Upper lobe of right lung (tissue), 1 donor: ENCODE data around the gene PLAAT2. TPM values are rescaled to one million over a fixed set of nuclear protein-coding genes. Genes with fewer than 3 reads are reported as not detected.

Experiments used
- ATAC-seq: fragments of 200-7000 bp; cut with Tn5 transposase; one replicate; pipeline ENCODE4 v1.9.1; 2020; ENCODE audit warnings: mild to moderate bottlenecking, moderate library complexity
- DNase-seq: peaks from one replicate; pipeline ENCODE4 v3.0.0-alpha.2; 2020
- H3K27ac ChIP-seq: fragments of 200-600 bp; one replicate; pipeline ENCODE4 v1.8.0; 2022
- H3K27me3 ChIP-seq: fragments of 200-600 bp; one replicate; pipeline ENCODE4 v1.8.0; 2022; ENCODE audit warnings: mild to moderate bottlenecking
- H3K36me3 ChIP-seq: fragments of 200-600 bp; one replicate; pipeline ENCODE4 v1.8.0; 2022
- H3K4me1 ChIP-seq: fragments of 200-600 bp; one replicate; pipeline ENCODE4 v1.8.0; 2022
- H3K4me3 ChIP-seq: fragments of 200-600 bp; one replicate; pipeline ENCODE4 v1.8.0; 2022; ENCODE audit warnings: mild to moderate bottlenecking
- H3K9me3 ChIP-seq: fragments of 200-600 bp; one replicate; pipeline ENCODE4 v1.8.0; 2022
- intact Hi-C: fragments of 100-400 bp; cut with DNase I; formaldehyde crosslinking; loops from one replicate; pipeline ENCODE4 v1.11.0; 2022
- total RNA-seq: library from RNA; stranded (reverse); fragmentation: NEBNext Ultra II Directional; extraction: Animal tissue kit (Norgen Biotek cat#: 25700); gene quantifications from one replicate; pipeline ENCODE4 v1.2.1, GENCODE V29; 2021
- TF ChIP-seq, protein P1 (sequence below): fragments of 200-600 bp; IDR thresholded peaks from one replicate; pipeline ENCODE4 v1.8.0; 2022; ENCODE audit warnings: antibody characterized with exemption
- donor health status: DM: no; HTN: yes; CAD: no; lungs with severe emphysema.

PLAAT2 gene
- total RNA-seq, 1 donor from 2014 or later: 4.2 TPM

DNA sequence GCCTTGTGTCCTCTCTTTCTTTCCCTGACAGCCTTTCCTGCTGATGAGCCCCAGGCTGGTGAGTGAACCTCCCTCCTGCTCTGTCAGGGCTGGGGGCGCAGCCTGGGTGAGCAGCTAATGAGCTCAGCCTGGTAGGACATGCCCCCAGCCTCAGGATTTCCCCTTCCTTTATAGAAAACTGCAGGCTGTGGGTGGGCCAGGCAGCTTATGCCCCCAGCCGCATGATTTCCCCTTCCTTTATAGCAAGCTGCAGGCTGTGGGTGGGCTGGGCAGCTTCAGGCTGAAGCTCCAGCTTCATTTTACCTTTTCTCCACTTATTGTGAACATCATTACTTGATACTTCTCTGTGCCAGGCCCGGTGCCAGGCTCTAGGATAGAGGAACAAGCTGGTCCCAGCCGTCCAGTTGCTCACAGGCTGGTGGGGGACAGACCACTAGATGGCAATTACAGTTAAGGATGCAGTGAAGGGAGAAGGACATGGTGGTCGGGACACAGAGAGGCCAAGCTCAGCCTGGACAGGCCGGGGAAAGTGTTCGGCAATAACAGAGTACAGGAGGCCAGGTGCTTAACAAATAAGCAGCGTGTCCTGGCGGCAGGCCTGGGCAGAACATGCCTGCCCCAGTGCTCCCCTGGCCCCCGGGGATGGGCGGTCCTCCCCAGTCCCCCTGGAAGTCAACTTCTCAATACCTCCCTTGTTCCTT is 52.0 kb downstream of the PLAAT2 start:
- TF ChIP-seq, protein P1, sequence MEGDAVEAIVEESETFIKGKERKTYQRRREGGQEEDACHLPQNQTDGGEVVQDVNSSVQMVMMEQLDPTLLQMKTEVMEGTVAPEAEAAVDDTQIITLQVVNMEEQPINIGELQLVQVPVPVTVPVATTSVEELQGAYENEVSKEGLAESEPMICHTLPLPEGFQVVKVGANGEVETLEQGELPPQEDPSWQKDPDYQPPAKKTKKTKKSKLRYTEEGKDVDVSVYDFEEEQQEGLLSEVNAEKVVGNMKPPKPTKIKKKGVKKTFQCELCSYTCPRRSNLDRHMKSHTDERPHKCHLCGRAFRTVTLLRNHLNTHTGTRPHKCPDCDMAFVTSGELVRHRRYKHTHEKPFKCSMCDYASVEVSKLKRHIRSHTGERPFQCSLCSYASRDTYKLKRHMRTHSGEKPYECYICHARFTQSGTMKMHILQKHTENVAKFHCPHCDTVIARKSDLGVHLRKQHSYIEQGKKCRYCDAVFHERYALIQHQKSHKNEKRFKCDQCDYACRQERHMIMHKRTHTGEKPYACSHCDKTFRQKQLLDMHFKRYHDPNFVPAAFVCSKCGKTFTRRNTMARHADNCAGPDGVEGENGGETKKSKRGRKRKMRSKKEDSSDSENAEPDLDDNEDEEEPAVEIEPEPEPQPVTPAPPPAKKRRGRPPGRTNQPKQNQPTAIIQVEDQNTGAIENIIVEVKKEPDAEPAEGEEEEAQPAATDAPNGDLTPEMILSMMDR: no peak
- H3K27ac ChIP-seq: no peak overlapping the region
- no peak for DNase-seq
- H3K4me1 ChIP-seq: peaks cover 8% of the 10 kb centered on the region
- no peaks in the 10 kb centered on the region for H3K27me3 ChIP-seq
- ATAC-seq: no peak
- H3K36me3 ChIP-seq: no peaks in the 10 kb centered on the region
- H3K9me3 ChIP-seq: no peaks in the 10 kb centered on the region
- intact Hi-C loops: no loop called here
- H3K4me3 ChIP-seq: no peak overlapping the region

- H3K4me3 ChIP-seq: no peak overlapping the region
- H3K27me3 ChIP-seq: no peaks in the 10 kb centered on the region
- TF ChIP-seq, protein P1: no peak
- H3K36me3 ChIP-seq: no peaks in the 10 kb centered on the region
- H3K4me1 ChIP-seq: peaks cover 12% of the 10 kb centered on the region
- ATAC-seq (peak; percentile 74), DNase-seq (peak; percentile 75)
- H3K27ac ChIP-seq: no peak overlapping the region
- intact Hi-C loops: no loop called here
- H3K9me3 ChIP-seq: no peaks in the 10 kb centered on the region
These were observed 52.7 kb downstream of the PLAAT2 start for GRCh38 chr11:63510360-63511047.

DNA sequence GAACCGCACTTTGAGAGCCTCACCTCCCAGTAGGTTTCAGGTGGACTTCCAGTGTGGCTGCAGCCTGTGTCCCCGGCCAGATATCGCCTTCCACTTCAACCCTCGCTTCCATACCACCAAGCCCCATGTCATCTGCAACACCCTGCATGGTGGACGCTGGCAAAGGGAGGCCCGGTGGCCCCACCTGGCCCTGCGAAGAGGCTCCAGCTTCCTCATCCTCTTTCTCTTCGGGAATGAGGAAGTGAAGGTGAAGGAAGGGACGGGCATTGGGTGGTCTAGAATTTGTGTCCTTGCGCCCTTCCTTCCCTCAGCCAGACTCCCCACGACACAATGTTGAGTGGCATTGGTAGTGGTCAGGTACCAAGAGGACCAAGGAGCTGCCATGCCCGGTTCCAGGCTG is 54.4 kb downstream of the PLAAT2 start:
- intact Hi-C loops: no loop called here

DNA sequence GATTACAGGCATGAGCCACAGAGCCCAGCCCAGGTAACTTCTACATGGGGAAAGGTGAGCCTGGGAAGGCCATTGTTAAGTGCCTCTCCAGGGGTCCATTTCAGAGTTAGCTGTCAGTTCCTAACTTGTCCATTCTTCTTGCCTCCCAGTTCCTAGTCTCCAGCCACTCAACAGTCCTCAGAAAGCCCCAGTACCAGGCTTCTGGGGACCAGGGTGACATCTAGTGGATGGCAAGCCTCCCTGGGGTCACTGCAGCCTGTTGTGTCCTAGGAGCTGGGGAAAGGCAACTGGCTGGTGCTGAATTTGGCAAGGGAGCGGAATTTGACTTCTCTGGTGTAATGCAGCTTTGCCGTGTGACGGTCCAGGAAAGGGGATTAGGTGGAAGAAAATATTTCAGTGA is 55.2 kb downstream of the PLAAT2 start:
- DNase-seq: peak; percentile 68
- H3K27me3 ChIP-seq: no peaks in the 10 kb centered on the region
- H3K4me3 ChIP-seq: no peak overlapping the region
- intact Hi-C loops: no loop called here
- TF ChIP-seq, protein P1: peak; percentile 43
- H3K4me1 ChIP-seq: peaks cover 20% of the 10 kb centered on the region
- H3K36me3 ChIP-seq: no peaks in the 10 kb centered on the region
- H3K9me3 ChIP-seq: no peaks in the 10 kb centered on the region
- peak; percentile 77 for ATAC-seq
- H3K27ac ChIP-seq: no peak overlapping the region

More for the DNA sequence above, 54.4 kb downstream of the PLAAT2 start:
- no peak for ATAC-seq
- H3K27me3 ChIP-seq: no peaks in the 10 kb centered on the region
- H3K27ac ChIP-seq: no peak overlapping the region
- H3K36me3 ChIP-seq: no peaks in the 10 kb centered on the region
- DNase-seq: no peak
- TF ChIP-seq, protein P1: no peak
- H3K4me1 ChIP-seq: peaks cover 20% of the 10 kb centered on the region
- no peaks in the 10 kb centered on the region for H3K9me3 ChIP-seq
- no peak overlapping the region for H3K4me3 ChIP-seq

- TF ChIP-seq, protein P1: no peak
- Histone ChIP-seq H3K4me3 (no peak overlapping the region), H3K27me3 (no peaks in the 10 kb centered on the region), H3K4me1 (peaks cover 20% of the 10 kb centered on the region), H3K27ac (no peak overlapping the region), H3K9me3 (no peaks in the 10 kb centered on the region), H3K36me3 (no peaks in the 10 kb centered on the region)
- intact Hi-C loops: no loop called here
- no peak for ATAC-seq
- DNase-seq: no peak
These were observed 55.7 kb downstream of the PLAAT2 start for GRCh38 chr11:63507511-63507910.
